Testis (tissue), 3 donors: Measurements from ENCODE around the gene ZNRD2. TPM values are rescaled to one million over a fixed set of nuclear protein-coding genes. Genes with fewer than 3 reads are reported as not detected.

Experiments used
- DNase-seq: peaks from one replicate; pipeline ENCODE4 v3.0.0-alpha.2; 2019
- H3K27ac ChIP-seq, 2 donors: fragments of 200-600 bp; sonication (generic); one replicate each; pipeline ENCODE4 v1.5.1; 2019
- H3K27me3 ChIP-seq: fragments of 200-600 bp; sonication (generic); one replicate; pipeline ENCODE4 v1.5.1; 2019
- H3K36me3 ChIP-seq: fragments of 200-600 bp; sonication (generic); one replicate; pipeline ENCODE4 v1.5.1; 2017; ENCODE audit warnings: low read depth; ENCODE audit errors: missing control alignments
- H3K4me1 ChIP-seq: fragments of 200-600 bp; sonication (generic); one replicate; pipeline ENCODE4 v1.5.1; 2019
- H3K4me3 ChIP-seq, 2 donors: fragments of 200-600 bp; sonication (generic); one replicate each; pipeline ENCODE4 v1.5.1; 2017 to 2019
- H3K9me3 ChIP-seq: fragments of 200-600 bp; sonication (generic); one replicate; pipeline ENCODE4 v1.5.1; 2017
- CTCF ChIP-seq, 3 experiments: fragments of 450-650 bp in 2 of 3; fragments of 200-600 bp in 1 of 3; sonication (generic) in 1 of 3; IDR thresholded peaks; one replicate each; pipeline ENCODE4 v1.5.1; 2016 to 2019; ENCODE audit warnings: antibody characterized with exemption in 3 of 3, mild to moderate bottlenecking in 2 of 3, moderate library complexity in 1 of 3
- POLR2A ChIP-seq: fragments of 450-650 bp; IDR thresholded peaks from one replicate; pipeline ENCODE4 v1.6.1; 2017; ENCODE audit warnings: antibody characterized with exemption, mild to moderate bottlenecking, moderate library complexity
- WGBS, 2 donors: methylation state at CpG; one replicate each; pipeline ENCODE4 v1.1.5; 2018; 5-methylcytosine and 5-hydroxymethylcytosine counted together
- intact Hi-C: fragments of 100-400 bp; cut with DNase I; formaldehyde crosslinking; loops from one replicate; pipeline ENCODE4 v1.15.1; 2023; ENCODE audit warnings: low total_unique reads
- polyA plus RNA-seq: library from polyadenylated mRNA; stranded (reverse); fragments of 350-450 nt; fragmentation: Illumina TruSeq; extraction: RNeasy Lipid Tissue Mini Kit (QIAGEN cat#74804); gene quantifications from one replicate; pipeline ENCODE4 v1.2.3, GENCODE V29; 2014; ENCODE audit warnings: low read depth, low replicate concordance; ENCODE audit not compliant: insufficient read depth
- total RNA-seq, 2 donors: library from RNA; depleted of rRNA; stranded (reverse); fragments of >200 nt; gene quantifications; one replicate each; pipeline ENCODE4 v1.2.3, GENCODE V29; 2016

The ZNRD2 gene
- total and polyA plus RNA-seq, 3 donors from 2014 or later, result 67.7 to 79.6 (median 77.6) TPM

GRCh38 chr11:65577756-65578109 is 7.5 kb downstream of the ZNRD2 start:
- Histone ChIP-seq H3K4me1 (peaks cover 40% of the 10 kb centered on the region), H3K9me3 (no peaks in the 10 kb centered on the region), H3K27ac (peak overlapping the region; percentile 79 to 92), H3K36me3 (no peaks in the 10 kb centered on the region), H3K4me3 (no peak overlapping the region), H3K27me3 (no peaks in the 10 kb centered on the region)
- intact Hi-C loops, result no loop called here
- 39 to 57% methylated on average over 6 to 8 of the region's 8 CpGs for WGBS, 2 donors
- DNase-seq, result no peak
- no peak for TF ChIP-seq POLR2A

- 85 to 87% methylated on average over 7 of the region's 7 CpGs for WGBS, 2 donors
- intact Hi-C loops, result no loop called here
- Histone ChIP-seq H3K4me3 (no peak overlapping the region), H3K36me3 (no peaks in the 10 kb centered on the region), H3K27ac (peak overlapping the region; percentile 79 to 92), H3K27me3 (no peaks in the 10 kb centered on the region), H3K4me1 (peaks cover 38% of the 10 kb centered on the region), H3K9me3 (no peaks in the 10 kb centered on the region)
- DNase-seq, result no peak
- TF ChIP-seq CTCF (IDR thresholded peaks at IDR 0.05), result no peak
Observed at GRCh38 chr11:65578134-65578533, 7.9 kb downstream of the ZNRD2 start.

DNA sequence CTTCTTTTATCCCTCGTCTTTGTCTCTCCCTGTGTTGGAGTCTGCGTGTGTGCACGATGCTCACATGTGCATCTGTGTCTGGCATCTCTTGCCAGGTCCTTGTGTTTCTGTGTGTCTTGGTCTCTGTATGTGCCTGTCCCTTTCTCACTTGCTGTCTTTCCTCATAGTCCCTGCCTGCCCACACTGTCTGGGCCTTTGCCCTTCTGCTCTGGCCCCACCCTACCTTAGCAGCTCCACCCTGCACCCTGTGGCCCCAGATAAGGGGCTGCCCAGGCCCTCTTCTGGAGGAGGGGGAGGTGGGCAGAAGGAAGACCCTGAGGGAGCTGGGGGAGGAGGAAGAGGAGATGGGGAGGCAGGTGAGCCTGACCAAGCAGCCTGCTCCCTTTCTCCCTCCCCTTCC is 8.4 kb downstream of the ZNRD2 start:
- H3K36me3 ChIP-seq, result no peaks in the 10 kb centered on the region
- H3K27ac ChIP-seq, result no peak overlapping the region
- intact Hi-C loops, result no loop called here
- no peak for DNase-seq
- TF ChIP-seq CTCF (IDR thresholded peaks at IDR 0.05) (no peak), POLR2A (no peak)
- peaks cover 33% of the 10 kb centered on the region for H3K4me1 ChIP-seq
- H3K27me3 ChIP-seq, result no peaks in the 10 kb centered on the region
- 43 to 50% methylated on average over 3 of the region's 3 CpGs for WGBS, 2 donors
- no peak overlapping the region for H3K4me3 ChIP-seq
- no peaks in the 10 kb centered on the region for H3K9me3 ChIP-seq

DNA sequence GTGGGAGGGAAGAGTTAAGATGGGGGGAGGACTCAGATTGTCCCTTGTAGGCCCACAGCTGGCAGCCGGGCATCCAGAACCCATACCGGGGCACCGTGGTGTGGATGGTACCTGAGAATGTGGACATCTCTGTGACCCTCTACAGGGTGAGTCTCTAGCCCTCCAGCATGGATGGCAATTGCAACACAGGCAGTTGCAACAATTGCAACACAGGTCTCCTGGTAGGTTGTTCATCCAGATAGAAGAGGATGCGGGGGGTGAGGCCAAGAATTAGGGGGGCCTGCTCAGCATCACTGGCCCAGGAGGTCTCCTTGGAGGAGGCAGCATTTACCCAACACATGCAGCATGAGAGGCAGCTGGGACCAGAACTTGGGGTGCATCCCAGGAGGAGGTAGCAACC is 9.0 kb downstream of the ZNRD2 start:
- Histone ChIP-seq H3K9me3 (no peaks in the 10 kb centered on the region), H3K4me1 (peaks cover 30% of the 10 kb centered on the region), H3K4me3 (no peak overlapping the region), H3K27me3 (no peaks in the 10 kb centered on the region), H3K27ac (no peak overlapping the region), H3K36me3 (no peaks in the 10 kb centered on the region)
- TF ChIP-seq POLR2A, result no peak
- WGBS, 2 donors, result 88 to 93% methylated on average over 4 of the region's 4 CpGs
- intact Hi-C loops, result no loop called here
- DNase-seq, result no peak

DNA sequence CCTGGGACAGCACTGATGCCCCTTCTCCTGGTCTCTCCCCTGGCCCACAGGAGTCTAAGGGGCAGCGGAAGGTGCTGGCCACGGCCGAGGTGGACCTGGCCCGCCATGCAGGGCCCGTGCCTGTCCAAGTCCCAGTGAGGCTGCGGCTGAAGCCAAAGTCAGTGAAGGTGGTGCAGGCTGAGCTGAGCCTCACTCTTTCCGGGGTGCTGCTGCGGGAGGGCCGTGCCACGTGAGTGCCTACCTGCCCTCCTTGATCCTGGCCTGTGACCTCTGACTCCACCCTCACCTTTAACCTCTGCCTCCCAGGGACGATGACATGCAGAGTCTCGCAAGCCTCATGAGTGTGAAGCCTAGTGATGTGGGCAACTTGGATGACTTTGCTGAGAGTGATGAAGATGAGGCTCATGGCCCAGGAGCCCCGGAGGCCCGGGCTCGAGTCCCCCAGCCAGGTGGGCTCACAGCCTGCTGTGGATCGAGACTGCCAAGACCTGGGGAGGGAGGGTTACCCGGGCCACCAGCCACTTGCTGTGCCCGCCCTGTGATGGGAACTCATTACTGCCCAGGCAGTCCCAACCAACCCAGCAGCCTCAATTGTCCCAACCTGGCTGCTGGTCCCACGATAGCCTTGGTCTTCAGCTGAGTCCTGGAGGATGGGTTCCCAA is 9.9 kb downstream of the ZNRD2 start:
- Histone ChIP-seq H3K4me3 (no peak overlapping the region), H3K27ac (no peak overlapping the region), H3K4me1 (peaks cover 22% of the 10 kb centered on the region), H3K36me3 (no peaks in the 10 kb centered on the region), H3K27me3 (no peaks in the 10 kb centered on the region), H3K9me3 (no peaks in the 10 kb centered on the region)
- intact Hi-C loops, result no loop called here
- TF ChIP-seq CTCF (IDR thresholded peaks at IDR 0.05) (no peak), POLR2A (no peak)
- WGBS, 2 donors, result 94 to 98% methylated on average over 6 to 19 of the region's 19 CpGs
- no peak for DNase-seq

DNA sequence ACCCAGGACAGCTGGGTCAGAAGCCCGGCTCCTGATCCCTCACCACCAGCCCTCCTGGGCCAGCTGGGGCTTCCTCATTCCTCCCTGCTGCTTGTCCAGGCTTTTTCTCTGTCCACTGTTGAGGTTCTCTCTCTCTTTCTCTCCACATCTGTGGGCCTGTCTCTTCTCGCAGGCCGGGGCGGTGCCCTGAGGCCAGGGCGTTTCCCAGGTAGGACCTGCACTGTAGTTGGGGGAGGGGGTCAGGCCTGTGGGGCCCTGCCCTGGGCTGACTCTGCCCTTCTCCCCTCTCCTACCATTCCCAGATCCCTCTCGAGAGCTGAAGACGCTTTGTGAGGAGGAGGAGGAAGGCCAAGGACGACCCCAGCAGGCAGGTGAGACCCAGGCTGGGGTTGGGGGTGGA is 10.5 kb downstream of the ZNRD2 start:
- Histone ChIP-seq H3K4me1 (peaks cover 17% of the 10 kb centered on the region), H3K4me3 (no peak overlapping the region), H3K36me3 (no peaks in the 10 kb centered on the region), H3K27ac (no peak overlapping the region), H3K9me3 (no peaks in the 10 kb centered on the region), H3K27me3 (no peaks in the 10 kb centered on the region)
- 94 to 95% methylated on average over 8 of the region's 8 CpGs for WGBS, 2 donors
- no peak for DNase-seq
- intact Hi-C loops, result no loop called here
- TF ChIP-seq POLR2A (no peak), CTCF (IDR thresholded peaks at IDR 0.05) (no peak)
